ENCODE results near the gene FOXRED2.

DNA sequence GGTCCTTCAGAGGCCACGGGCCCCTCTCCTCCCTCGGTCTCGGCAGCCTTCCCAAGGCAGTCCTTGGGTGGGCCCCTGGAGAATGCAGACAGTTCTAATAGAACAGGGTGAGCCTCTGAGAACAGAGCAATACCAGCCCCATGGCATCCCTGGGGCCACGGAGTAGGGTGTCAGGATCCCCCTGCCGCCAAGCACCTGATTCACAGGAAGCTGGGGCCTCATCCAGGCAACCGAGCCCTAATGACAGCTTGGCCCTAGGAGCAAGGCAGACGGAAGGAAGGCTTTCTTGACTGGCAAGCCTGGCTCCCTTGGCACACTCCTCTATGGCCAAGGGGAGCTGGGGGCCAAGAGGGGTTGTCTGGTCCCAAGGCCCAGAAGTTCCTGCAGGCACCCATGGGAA lies 40.6 kb downstream of the FOXRED2 start:
- TF ChIP-seq, protein P1, sequence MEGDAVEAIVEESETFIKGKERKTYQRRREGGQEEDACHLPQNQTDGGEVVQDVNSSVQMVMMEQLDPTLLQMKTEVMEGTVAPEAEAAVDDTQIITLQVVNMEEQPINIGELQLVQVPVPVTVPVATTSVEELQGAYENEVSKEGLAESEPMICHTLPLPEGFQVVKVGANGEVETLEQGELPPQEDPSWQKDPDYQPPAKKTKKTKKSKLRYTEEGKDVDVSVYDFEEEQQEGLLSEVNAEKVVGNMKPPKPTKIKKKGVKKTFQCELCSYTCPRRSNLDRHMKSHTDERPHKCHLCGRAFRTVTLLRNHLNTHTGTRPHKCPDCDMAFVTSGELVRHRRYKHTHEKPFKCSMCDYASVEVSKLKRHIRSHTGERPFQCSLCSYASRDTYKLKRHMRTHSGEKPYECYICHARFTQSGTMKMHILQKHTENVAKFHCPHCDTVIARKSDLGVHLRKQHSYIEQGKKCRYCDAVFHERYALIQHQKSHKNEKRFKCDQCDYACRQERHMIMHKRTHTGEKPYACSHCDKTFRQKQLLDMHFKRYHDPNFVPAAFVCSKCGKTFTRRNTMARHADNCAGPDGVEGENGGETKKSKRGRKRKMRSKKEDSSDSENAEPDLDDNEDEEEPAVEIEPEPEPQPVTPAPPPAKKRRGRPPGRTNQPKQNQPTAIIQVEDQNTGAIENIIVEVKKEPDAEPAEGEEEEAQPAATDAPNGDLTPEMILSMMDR (IDR thresholded peaks at IDR 0.05), result no peak
- no peak for TF ChIP-seq POLR2A (IDR thresholded peaks at IDR 0.05)

Data from transverse colon (tissue), 3 donors.